ENCODE data around the gene STX8.

STX8 gene

DNA sequence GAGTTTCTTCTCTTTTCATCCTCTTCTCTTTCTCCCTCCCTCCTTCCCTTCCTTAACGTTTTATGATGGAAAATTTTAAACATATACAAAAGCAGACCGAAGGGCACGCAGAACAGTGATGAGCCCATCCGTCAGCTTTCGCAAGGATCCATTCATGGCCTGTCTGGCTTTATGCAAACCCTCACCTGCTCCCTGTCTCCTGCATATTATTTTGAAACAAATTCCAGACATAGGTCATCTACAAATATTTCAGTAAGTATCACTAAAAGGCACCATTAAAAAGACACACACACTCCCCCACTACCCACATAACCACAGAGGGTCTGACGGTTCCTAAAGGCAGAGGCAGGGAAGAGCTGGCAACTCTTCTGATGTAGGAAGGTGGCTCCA, 319.3 kb downstream of the STX8 start:
- no peak for DNase-seq

GRCh38 chr17:9255833-9256232, 319.8 kb downstream of the STX8 start:
- DNase-seq: no peak

DNA sequence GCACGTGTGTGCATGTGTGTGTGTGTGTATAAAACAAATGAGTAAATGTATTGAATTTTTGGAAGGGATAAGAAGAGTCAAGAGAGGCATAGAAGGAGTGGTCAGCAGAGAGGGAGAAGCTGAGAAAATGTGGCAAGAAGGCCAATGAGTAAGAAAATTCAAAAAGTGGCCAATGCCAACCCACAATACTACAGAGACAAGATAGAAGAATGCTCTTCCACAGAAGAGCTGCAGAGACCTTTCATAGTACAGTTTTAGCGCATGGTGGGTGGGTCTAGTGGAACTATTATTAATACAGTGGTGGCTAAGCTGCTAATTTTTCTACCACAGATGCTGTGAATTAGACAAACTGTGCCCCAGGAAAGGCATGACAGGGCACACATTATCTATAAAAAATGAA, 320.8 kb downstream of the STX8 start:
- no peak for DNase-seq

DNA sequence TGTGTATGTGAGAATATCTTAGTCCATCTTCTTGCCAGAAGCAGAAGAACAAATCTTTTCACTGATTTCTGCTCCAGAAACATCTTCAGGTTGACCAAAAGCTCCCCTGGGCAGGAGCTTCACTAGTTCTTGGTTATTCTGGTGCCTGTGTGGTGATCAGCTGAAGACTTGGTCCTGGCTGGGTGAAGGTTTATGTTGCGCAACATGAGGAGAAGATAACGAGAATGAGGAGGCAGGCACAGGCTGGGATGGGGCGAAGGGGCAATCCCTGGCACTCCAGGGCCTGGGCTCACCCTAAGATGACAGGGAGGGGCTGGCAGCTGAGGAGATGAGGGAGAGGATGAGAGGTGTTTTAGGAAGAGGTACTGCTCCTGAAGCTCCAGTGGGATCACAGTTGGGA, 322.3 kb downstream of the STX8 start:
- DNase-seq: no peak

DNA sequence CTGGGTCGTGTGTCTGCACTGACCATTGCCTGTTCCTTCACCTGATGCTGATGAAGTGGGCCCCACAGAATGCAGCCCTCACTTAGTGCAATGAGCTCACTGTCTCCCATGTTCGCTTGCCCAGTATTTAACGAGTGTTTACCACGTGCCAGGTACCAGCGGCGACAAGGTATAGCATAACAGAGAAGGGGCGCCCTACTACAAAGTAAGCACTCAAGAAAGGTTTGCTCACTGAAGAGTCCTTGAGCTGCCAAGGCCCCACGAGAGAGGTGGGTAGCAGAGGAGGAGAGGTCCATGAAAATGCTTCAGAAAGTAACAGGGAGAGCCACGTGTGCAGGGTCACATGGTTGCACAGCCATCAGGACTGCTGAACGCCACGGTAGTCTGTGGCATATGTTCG, 324.3 kb downstream of the STX8 start:
- no peak for DNase-seq

GRCh38 chr17:9249245-9249953, 326.2 kb downstream of the STX8 start:
- no peak for DNase-seq

GRCh38 chr17:9247401-9247938, 328.1 kb downstream of the STX8 start:
- no peak for DNase-seq

DNA sequence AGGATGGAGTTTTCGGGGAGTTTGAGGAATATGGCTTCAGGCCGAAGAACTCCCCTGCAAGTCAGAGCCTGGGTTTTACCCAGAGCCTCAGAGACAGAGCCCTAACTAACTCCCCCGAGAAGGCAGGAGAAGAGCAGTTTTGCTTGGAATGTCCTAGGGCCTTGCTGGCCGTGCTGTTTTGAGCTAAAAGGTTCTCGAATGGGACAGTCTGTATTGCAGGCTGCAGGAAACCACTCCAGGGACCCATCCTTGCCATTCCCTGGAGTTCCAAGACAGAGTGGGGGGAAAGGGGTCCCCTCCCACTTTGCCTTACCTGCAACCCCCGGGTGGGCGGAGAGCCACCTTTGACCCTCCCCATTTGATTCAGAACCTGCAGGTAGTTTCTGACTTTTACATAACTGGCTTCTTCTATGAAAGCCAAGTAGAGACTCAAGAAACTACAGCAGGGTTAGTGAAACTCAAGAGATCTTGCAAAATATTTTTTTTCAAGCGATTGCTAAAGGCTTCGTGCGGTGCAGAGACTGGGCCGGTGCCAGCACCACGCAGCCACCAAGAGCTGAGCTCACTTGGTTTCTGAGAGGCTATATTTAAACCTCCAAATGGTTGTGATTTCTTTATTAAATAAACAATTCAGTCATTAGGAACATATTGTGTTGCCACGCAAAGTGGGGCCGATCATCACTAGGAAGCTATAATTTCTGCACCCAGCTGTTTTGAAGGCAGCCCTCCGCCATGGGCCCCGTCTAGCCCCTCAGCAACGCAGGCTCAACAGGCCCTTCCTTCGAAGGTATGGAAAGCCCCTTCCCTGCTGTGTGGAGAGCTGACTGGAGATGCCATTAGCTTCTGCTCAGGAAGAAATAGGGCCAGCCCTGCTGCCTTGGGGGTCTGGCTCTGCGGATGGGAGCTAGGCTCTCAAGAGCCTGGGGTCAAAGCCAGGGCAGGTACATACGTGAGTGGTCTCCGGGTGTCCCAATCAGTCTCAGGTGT, 331.3 kb downstream of the STX8 start:
- no peak for DNase-seq

- DNase-seq: no peak
Observed at GRCh38 chr17:9242983-9243382, 332.6 kb downstream of the STX8 start.

- DNase-seq: no peak
Observed at GRCh38 chr17:9242497-9242881, 333.1 kb downstream of the STX8 start.

DNA sequence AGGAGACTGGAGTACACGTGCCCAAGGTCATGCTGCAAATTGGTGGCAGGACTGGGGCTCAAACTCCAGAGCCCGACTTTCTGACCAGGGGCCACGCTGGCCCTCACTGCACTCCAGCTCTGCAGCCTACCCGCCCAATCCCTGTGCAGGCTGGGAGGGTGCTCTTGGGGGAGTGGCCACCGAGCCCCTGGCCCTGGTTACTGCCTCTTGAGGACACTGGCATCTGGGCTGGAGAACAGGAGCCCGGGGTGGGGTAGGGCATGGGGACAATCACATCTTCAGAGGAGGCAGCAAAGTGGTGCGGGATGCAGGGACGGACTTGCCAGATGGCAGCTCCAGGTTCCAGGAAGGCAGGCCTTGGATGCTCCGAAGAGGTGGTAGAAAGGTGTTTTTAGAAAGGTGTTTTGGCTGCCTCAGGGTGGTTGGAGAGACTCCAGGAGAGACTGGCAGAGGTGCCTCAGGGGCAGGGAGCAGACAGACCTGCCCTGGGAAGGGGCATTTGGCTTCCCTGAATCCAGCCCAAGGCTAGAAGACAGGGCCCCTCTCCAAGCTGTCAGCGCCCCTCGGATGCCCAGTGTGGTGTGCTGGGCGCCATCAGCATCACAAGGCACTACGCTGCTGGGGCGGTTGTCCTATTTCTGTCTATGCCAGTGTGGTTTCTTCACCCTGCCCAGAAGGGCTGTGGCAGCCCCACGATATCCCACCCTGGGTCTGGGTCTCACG, 333.7 kb downstream of the STX8 start:
- no peak for DNase-seq

DNA sequence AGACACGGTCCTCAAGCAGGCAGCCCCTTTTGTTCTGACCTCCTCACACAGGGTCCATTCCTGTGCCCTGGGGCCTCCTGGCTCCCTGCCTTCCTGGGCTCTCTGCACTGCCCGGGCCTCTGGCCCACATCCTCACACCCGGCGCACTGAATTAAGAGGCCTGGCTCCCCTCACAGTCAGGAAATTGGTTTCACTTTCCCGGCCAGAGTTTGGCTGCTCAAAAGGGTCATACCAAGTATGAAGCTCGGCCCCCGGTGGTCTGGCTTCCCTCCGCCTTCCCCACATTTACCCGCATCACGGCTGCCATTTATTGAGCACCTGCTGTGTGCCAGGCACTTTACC, 334.3 kb downstream of the STX8 start:
- DNase-seq: no peak

- no peak for DNase-seq
Observed at GRCh38 chr17:9240659-9241370, 334.8 kb downstream of the STX8 start.

DNA sequence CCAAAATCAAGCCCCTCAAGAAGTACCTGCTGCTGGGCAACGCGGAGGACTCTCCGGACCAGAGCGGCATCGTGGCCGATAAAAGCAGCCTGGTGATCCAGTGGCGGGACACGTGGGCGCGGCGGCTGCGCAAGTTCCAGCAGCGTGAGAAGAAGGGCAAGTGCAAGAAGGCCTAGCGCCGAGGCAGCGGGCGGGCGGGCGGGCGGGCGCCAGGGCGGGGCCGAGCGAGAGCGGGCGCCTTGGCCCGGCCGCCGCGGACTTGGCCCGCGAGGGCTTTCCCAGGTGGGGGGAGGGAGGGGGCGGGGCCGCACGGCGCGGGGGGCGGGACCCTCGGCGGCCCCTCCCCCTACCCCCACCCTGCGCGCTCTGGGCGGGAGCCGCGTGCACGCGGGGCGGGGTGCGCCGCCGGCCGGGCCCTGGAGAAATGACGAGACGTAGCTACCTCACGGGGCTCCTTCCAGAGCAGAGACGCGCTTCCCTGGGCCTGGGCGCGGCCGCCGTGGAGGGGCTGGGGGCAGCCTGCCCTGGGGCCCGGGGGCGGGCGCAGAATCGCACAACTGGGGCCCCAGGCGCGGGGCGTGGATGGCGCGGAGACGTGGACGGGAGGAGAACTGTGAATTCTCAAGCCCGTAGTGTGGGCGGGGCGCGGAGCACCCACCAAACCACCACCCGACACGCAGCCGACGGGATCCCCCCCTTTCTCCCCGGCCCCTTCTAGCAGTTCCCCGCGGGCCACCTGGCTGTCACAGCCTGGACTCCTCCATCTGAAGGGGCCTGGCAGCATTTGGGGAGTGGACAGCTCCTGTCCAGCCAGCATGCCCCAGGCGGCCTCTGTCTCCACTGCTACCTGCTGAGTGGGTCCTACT, 335.6 kb downstream of the STX8 start:
- DNase-seq: no peak

DNA sequence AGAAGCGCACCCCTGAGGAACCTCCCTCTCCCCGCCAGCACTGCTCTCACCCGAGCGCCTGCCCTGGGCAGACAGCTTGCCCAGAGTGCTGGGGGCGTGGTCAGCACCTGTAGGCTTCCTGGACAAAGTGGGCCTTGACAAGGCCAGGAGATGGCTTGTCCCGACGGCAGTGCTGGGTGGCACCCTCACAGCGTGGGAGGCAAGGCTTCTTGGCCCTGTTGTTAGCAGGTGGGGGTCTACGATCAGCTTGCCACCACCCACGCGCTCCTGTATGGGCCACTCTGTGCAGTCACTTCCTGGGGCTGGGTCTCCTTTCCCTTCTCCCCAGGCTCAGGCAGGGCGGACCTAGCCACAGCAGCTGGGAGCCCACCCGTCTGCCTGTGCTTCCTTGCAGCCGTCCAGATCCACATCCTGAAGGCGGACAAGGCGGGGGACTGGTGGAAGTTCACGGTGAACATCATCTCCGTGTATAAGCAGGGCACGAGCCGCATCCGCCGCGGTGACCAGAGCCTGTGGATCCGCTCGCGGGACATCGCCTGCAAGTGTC, 336.3 kb downstream of the STX8 start:
- no peak for DNase-seq

GRCh38 chr17:9238340-9239245, 337.0 kb downstream of the STX8 start:
- no peak for DNase-seq

DNA sequence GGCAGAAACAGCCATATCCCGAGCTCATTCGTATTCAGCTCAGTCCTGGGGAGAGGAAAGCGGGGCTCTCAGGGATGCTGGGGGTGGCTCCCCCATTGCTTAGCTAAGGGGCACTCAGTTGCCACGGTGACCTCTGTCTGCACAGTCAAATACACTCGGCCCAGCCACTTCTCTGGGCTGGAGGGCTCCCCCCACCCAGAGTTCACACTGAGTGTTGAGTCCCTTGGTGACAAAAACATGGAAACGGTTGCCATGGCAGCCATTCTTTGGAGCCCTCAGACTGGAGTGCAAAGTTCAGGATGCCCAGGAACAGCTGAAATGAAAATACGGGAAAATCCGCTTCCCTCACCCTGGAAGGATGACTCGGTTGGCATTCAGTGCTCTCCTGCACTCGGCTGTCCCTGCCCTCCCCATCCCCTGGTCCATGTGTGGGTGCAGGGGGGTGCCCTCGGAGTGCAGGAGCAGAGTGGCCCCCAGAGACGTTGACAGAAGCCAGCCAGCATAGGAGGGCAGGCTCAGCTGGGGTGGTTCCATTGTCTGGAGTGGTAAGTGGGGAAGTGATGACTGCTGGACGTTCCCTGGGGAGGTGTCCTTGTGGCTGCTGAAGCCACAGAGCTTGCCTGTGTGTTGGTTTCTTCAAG, 337.8 kb downstream of the STX8 start:
- peak; percentile 57 for DNase-seq

GRCh38 chr17:9237053-9237410, 338.6 kb downstream of the STX8 start:
- no peak for DNase-seq

DNA sequence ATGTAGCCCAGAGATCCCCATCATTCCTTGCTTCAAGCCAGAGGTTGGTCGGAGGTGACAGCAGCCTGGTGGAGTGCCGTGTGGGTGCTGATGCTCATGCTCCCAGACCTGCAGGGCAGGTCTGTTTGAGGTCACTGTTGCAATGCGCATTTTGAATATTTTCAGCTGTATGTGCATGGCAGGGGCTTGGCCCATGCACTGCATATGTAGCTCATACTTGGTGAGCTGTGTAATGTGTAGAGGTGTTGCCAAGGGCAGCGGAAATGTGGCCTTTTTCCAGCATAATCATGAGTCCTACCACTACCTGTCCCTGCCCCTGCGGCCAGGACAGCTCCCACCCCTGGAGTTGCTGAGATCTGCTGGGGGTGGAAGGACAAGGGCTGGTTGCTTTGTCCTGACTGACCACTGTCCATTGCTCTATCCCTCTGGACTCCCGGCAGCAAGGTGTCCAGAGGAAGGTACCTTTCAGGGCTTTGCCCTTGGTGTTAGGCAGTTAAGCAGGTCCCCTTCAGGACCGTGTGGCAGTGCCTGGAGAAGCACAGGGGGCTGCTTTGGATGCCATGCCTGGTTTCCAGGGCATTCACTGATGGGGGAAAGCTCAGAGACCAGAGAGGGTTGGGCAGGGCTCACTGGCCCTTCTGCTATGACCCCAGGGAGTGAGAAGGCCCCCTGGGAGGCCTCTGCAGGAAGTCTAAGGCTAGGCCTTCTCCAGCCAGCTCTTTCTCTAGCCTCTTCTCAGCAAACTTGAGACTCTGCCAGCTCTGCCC, 339.2 kb downstream of the STX8 start:
- no peak for DNase-seq

All from NCI-H146 (cell line).